Kidney glomerular epithelial cell (primary cell): ENCODE data around the gene TPD52L2.
A peak's percentile ranks its signal among the peaks of the same experiment; 100 is the strongest.

Experiments used
- DNase-seq: peaks from one replicate; lab custom pipeline; 2025; lab: John Stamatoyannopoulos, UW

The TPD52L2 gene

DNA sequence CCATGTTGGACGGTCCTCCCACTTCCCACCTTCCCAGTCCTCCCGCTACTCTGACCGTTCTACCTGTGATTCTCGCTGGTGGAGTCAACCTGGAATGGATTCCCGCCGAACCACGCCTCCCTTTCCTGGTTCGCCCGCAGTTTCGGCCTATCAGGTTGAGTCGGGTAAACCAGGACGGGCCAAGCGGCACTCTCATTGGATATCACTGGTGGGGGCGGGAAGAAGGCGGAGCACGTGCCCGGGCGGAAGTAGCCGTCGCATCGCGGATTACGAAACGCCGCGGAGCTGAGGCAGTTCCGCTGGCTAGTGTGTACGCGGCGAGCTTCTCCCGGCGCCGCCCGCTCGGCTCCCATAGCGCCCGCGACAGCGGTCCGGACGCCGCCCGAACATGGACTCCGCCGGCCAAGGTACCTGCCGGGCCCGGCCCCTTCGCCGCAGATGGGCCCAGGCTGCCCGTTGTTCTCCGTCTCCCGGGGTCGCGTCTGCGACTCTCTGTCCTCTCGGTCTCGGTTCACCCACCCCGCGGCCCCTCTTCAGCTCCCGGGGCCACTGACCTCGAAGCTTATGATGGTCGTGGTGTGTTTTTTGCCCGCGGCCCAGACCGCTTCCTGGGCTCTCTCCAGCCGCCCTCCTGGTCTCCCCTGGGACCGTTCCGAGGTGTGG lies at the start of gene TPD52L2:
Gene TPD52L2 (plus strand): TSS at position 293 of the 663 bp plus-strand sequence. CDS start 96 bp downstream, at position 389.
- DNase-seq, result peak; percentile 98

DNA sequence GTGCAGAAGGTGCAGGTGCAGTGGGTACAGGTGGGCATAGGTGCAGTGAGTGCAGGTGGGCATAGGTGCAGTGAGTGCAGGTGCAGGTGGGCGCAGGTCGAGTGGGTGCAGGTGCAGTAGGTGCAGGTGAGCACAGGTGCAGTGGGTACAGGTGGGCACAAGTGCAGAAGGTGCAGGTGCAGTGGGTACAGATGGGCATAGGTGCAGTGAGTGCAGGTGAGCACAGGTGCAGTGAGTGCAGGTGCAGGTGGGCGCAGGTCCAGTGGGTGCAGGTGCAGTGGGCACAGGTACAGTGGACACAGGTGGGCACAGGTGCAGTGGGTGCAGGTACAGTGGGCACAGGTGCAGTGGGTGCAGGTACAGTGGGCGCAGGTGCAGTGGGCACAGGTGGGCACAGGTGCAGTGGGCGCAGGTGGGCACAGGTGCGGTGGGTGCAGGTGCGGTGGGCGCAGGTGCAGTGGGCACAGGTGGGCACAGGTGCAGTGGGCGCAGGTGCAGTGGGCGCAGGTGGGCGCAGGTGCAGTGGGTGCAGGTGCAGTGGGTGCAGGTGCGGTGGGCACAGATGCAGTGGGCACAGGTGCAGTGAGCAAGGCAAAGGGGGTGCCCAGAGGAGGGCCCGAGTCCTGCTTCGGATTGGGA lies 49.3 kb upstream of the TPD52L2 start:
- no peak for DNase-seq

DNA sequence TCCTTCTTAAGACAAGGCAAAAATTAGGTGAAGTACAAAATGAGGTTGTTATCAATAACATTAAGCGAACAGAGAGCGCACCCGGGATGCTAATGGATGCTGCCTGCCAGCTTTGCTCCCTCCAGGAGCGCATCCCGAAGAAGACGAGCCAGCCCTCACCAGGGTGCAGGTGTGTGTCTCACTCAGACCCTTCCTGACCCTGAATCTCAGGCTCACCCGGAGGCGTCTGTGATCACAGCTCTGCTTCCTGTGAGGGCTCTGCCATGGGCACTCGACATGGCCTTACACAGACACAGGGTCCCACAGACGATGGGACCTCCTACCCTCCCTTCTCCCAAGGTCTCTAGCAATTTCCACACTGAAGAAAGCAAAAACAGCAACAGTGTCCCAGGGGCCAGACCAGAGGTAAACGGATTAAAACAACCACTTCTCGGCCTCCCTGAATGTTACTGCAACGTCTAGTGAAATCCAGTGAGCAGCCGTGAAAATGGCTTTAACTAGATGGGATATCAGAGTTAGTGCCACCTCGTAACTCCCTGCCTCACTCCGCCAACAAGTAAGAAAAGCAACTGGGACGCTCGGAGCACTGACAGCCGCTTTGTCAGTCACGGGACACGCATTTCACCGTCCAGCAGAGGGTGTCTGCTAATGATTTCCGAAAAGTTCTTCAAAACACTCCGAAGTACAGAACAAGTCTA lies 45.7 kb upstream of the TPD52L2 start:
- no peak for DNase-seq

DNA sequence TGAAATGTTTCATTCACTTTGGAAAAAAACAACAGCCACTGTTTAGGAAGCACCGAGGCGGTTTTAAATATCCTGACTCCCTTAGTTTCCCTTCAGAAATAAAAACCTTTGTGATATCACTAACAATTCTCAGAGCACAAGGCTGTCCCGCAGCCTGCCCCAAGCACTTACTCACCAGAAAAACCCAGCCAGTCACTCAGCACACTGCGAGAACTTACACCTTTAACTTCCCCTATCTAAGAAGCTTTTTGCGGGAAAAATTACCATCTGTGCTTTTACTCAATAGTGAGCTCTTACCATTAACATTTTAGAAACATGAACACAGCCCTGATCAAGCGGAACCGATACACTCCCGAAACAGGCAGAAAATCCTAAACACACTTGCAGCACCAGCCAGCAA lies 43.3 kb upstream of the TPD52L2 start:
- no peak for DNase-seq

DNA sequence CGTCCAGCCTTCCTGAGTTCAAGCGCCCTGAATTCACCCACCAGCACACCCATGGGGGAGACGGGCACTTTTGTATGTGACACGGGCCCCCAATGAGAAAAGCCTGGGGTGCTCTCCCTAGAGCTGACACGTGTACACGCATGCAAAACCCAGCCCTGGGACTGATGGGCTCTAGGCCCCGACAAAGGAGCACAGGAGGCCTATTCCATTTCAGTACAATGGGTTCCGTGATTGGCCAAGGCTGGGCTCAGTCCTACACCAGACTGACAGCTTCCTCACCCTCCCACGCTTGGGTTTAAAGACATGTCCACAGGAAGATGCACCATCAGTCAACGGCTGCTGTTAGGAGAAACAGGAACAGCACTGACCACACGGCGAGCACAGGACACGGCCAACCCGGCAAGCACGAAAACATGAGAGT lies 42.8 kb upstream of the TPD52L2 start:
- DNase-seq, result no peak

DNA sequence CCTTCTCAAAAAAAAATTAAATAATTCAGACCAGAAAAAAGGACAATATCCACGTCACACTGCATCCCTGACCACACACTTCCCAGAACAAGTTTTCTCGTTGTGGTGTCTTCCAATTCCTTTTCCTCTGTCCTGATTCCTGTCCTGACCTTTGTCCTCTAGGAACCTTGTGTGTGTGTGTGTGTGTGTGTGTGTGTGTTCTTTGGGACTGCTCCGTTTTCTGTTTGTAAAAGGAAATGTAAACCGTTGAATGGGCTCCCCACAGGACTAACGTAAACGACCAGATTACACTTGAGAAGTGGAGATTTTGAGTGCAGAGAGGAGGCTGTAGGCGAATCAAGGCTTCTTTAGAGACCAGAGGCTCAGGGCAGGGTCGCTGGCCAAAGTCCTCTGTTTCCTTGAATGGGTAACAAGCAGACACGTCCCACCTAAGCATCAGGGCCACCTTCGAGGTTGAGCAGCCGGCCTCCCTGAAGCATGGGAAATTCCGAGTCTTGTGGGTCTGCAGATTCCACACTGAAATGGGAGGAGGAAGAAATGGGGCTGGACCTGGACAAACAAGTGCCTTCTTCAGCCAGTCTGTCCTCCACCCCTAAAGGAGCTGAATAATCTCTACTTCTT lies 41.3 kb upstream of the TPD52L2 start:
- no peak for DNase-seq

DNA sequence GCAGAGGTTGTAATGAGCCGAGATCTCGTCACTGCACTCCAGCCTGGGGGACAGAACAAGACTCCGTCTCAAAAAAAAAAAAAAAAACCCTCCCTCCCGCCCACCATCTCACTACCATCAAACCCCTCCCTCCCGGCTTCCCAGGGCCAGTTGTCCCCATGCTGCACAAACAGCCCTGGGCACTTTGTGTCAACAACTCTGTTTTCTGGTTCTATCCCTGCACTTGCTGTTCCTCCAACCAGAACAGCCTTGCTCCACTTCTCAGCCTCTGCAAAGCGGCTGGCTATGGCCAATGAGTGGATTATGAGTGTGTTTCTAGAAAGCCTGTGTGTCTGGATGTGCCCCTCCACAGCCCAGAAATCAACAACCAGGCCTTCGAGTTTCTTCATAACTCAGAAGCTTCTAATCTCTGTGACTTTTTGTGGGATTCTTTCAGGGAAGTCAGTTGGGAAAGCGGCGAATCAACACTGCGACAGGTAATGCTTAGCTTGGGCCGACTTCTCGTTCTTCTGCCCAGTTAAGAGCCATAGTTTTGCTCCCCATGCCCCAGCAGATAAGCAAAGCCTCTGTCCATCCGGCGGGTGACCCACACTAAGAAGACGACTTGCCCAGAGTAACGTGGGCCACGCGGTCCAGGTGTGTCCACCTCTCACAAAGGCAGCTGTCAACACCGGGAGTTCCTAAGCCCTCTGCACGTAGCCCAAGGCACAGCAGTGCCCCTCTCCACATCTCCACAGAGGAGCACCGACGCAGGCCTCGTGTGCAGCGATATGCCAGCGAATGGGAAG lies 39.5 kb upstream of the TPD52L2 start:
- no peak for DNase-seq

DNA sequence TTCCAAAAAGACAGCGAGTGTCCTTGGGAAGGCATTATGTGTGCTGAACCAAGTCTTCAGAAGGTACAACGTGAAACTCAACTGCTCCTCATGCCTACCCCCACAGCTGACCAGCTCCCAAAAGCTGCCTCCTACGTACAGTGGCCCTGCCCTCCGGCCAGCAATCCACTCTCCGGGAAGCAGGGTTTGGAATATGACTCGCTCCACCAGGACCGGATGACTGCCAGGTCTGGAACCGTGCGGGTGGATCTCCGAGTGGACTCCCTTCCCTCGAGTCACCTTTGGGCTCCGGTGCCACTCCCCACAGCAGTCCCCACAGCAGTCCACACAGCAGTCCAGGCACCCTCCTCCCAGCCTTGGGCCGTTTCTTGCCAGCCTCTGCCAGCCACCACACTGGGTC lies 38.3 kb upstream of the TPD52L2 start:
- no peak for DNase-seq

DNA sequence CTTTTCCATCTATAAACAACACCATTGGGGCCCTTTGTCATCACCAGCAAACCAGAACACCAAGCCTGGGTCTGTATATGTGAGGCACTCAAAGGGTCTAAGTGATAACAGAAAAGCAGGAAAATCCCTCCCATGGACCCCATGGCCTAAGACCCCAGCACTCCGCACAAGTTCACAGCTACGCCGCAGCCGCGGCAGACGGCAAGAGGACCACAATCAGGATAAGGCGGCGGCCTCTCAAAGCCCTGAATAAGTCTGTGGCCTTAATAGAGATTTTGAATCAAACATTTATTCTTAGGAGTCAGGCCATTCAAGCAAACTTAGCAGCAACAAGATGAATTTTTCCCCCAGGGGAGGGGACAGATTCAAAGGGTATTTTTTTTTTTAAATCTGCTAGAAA lies 36.9 kb upstream of the TPD52L2 start:
- no peak for DNase-seq

DNA sequence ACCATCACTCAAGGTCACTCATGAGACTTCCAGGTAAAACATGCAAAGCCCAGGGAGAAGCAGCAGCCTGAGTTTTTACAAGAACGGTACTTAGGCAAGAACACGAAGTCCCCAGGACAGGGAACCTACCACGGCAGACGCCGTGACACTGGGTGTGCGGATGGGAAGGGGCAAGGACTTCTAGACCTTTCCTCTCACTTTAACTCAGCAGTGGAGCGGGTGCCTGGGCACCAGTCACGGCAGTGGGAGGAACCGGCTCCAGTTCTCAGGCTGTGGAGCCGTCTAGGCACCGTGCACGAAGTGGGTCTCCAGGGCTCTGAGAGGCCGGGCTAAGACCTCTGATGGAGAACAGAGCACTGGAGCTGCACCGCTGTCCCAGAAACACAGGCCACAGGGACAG lies 36.5 kb upstream of the TPD52L2 start:
- no peak for DNase-seq

DNA sequence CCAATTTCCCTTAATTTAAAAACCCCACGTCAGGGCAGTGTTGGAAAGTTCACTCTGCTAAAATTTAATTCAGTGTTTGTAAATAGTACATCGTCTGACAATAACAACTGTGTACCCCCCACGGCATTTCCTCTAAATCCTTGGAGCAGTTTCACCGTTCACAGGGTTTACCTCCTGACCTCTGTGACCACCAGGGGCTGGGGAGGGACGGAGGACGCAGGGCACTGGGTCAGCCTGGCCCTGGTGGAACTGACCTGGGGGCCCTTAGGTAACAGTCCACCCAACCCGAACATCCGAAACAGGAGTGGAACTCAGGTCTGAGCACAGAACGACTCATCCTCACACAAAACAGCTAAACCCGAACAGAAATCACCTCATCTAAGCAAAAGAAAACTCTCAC lies 36.1 kb upstream of the TPD52L2 start:
- DNase-seq, result no peak

DNA sequence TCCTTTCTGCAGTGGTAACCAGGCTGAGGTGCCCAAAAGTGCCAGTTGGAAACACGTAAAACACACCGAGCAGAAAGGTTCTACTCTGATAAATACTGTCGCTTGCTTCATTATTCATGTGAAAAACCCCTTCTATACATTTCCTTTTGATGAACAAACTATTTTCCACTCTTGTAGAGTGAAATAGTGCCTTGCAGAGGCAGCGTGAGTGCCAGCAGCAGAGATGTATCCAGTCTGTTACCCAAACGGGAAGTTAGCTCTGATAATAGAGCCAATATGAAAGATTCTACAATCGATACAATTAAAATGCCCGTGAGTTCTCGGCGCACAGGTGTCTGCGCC lies 35.5 kb upstream of the TPD52L2 start:
- DNase-seq, result no peak

DNA sequence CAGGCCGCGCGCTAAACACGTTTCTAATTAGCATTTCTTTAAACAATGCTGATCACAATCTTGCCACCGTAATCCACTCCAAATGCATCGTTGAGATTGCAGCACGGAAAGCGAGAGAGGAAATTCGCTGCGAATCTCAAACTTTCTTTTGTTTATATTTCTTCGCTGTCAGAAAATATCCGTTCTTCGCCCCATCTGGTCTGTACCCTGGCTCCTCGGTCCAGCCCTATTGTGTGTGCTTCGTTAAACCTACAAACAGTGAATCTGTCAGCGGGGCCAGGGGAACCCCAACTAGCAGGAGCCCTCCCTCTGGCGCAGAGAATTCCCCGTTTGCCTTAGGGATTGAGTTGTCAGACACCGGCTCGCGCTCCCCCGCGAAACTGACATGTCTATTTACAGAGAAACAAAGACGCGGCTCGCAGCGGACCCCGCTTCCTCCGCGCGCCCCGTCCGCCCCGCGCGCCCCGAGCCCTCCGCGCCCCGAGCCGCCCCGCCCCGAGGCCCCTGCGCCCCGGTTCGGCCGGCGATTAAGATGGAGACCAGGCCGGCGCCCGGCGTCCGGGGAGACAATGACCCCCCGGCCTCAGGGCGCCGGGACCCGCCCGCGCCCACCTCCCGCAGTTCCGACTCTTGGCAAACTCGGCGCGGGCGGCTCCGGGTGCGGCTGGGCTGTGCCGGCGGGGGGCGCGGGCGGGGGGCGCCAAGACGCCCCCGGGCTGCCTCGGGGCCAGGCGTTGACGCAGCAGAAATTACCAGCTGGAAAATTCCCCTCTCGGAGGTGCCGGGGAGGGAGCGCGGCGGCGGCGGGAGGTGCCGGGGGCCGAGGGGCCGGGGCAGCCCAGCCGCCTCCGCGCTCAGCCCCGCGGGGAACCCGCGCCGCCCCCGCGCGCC lies 34.9 kb upstream of the TPD52L2 start:
- no peak for DNase-seq

DNA sequence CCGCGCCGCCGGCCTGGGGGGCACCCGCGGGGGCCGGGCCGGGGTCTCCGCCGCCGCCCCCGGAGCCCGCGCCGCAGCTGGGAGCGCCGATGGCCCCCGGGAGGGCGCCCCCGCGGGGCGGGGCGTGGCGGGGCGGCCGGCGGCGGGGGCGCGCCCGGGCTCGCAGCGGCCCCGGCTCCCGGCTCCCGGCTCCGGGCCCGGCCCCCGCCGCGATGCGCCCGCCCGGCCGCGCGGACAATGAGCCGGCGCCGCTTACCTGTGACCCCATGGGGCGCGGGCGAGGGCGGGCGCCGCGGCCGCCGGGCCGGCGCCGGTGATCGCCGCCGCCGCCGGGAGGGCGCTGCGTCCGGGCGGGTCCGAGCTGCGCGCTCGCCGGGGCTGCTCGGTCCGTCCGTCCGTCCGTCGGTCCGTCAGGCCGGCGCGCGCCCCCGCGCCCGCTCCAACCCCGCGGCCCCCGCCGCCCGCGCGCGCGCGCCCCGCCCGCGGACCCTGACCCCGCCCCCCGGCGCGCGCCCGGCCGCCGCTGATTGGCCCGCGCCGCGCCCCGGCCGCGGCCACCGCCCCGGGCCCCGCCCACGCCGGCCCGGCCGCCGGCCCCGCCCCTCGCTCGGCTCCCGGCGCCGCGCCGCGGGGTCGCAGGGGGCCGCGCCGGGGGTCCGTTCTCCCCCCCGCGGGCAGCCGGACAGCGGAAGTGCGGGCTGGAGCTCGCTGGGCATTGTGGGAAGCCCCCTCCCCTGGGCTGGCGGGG lies 34.1 kb upstream of the TPD52L2 start, which contains the start of gene ZBTB46:
Gene ZBTB46 (minus strand): TSS at position 424 of the 748 bp plus-strand sequence. CDS start 40,507 bp downstream, outside the sequence.
- no peak for DNase-seq

DNA sequence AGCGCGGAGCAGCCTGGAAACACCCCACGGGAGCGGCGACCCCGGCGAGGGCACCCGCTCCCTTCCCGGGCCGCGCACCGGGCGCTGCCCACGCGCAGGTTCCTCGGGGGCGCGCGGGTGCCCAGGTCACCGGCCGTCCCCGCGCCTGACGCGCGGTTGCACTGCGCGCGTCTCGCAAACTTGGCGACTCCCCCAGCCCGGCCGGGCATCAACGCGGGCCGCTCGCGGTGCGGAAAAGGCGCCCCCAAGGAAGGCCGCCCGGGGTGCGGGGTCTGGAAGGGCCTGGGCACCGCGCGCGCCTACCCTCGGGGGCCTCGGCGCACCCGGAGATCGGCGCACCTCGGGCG lies 33.5 kb upstream of the TPD52L2 start:
- no peak for DNase-seq

DNA sequence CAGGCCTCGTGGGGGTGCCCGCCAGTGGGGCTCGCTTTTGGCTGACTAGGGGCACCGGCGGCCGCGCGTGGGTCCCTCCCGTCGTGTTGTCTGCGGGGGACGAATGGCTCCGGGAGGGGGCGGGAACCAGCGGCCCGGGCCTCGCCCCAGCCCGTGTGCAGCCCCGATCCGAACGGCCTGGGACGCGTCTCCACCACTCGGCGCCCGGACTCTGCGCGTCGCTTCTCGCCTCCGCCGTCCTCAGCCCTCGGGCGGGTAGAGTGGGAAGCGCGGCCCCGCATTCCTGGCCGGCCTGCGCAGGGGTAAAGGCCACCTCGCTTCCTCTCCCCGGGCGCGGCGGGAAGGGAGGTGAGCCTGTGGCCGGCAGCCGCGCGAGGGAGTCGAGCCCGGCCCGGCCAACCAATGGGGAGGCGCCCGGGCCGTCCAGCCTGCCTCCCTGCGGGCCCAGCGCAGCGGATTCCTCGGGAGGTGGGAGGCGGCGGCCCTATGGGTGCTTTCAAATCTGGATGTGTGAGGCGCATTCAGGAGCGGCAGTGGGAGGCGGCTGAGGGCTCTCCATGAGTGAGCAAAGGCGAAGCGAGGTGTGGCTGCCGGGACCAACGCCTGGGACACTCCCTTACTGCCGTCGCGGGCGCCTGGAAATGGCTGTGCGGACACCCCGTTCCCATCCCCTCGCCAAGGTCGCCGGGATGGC lies 32.9 kb upstream of the TPD52L2 start:
- DNase-seq, result no peak

DNA sequence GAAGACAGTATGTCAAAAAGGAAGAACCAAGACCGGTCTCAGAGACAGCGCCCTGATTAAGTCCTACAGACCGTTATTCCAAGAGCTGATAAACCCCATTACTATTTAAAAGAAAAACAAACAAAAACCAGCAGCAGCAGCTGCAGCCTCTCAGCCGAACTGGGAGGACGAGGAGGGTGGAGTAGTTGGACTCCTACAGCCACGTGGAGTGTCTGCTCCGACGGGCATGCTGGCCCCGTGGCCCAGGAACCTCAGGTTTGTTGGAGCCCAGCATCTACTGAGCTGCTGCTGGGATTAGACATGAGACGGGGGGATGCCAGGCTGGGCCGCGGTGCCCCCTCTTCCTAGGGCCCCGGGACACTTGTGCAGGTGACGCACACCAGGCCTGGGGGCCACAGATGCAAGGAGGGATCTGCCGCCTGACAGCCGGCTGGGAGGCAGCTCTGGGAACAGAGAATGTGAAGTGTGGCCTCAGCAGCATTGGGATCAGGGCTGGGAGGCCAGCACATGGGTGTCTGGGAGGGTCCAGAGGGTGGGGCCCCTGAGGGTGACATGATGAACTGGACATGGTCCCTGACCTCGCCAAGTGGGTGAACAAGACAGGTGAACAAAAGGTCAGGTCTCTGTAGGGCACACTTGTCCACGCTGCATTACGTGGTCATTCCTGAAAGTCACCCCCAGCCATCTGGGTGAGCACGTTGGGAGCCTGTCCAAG lies 31.1 kb upstream of the TPD52L2 start:
- no peak for DNase-seq

DNA sequence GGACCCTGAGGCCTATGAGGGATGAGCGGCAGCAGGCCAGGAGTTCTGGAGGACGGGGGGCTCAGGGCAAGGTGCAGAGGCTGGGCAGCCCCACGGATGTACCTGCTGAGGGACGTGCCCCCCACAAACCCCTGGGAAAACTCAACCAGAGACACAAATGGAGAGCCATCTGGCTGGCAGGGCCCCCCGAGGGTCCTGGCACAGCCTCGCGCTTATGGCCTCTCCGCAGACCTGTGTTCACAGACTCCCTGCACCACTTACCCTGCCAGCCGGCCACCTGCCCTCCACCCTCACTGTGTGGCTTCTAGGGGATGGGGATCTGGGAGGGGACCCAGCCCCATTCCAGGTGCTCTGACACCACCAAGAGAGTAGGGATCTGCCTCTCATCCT lies 30.6 kb upstream of the TPD52L2 start:
- no peak for DNase-seq
